Measurements from ENCODE around the gene DGCR6L. TPM values are rescaled to one million over a fixed set of nuclear protein-coding genes. Genes with fewer than 3 reads are reported as not detected.
"Not testable (repeated sequence)": the region's sequence is repeated elsewhere in the genome, so short reads cannot be mapped to it uniquely, and the experiment has no call there.

DGCR6L gene
- total and polyA plus RNA-seq, 2 donors from 2014 or later: 35.3 to 137 TPM

GRCh38 chr22:20279662-20280134 is 40.2 kb downstream of the DGCR6L start:
- Histone ChIP-seq H3K27ac (ENCODE audit: low read depth in 2 of 2, low read length in 2 of 2) (no peak overlapping the region), H3K4me3 (ENCODE audit: low read length in 3 of 3) (no peak overlapping the region), H3K4me1 (ENCODE audit: control insufficient read depth in 2 of 3, insufficient read depth in 2 of 3, low read depth in 1 of 3, low read length in 3 of 3) (no peaks in the 10 kb centered on the region), H3K27me3 (ENCODE audit: control insufficient read depth, insufficient read depth, low read length) (no peaks in the 10 kb centered on the region), H3K9me3 (ENCODE audit: control insufficient read depth in 2 of 3, insufficient read depth in 1 of 3, low read length in 3 of 3) (no peaks in the 10 kb centered on the region), H3K36me3 (ENCODE audit: control insufficient read depth in 2 of 3, insufficient read depth in 3 of 3, low read length in 3 of 3) (no peaks in the 10 kb centered on the region), H3K9ac (ENCODE audit: low read length in 3 of 3) (no peak overlapping the region)
- intact Hi-C loops (cut with DNase I): no loop called here
- FAIRE-seq: no peak
- no peak for DNase-seq
- TF ChIP-seq CTCF (IDR thresholded peaks at IDR 0.05; ENCODE audit: borderline replicate concordance, extremely low read depth, insufficient read depth): no peak

- DNase-seq; H3K27me3 ChIP-seq (ENCODE audit: control insufficient read depth, insufficient read depth, low read length); FAIRE-seq; H3K4me3 ChIP-seq (ENCODE audit: low read length in 3 of 3); H3K27ac ChIP-seq (ENCODE audit: low read depth in 2 of 2, low read length in 2 of 2); H3K9me3 ChIP-seq (ENCODE audit: control insufficient read depth in 2 of 3, insufficient read depth in 1 of 3, low read length in 3 of 3); H3K9ac ChIP-seq (ENCODE audit: low read length in 3 of 3); intact Hi-C loops (cut with DNase I); H3K4me1 ChIP-seq (ENCODE audit: control insufficient read depth in 2 of 3, insufficient read depth in 2 of 3, low read depth in 1 of 3, low read length in 3 of 3); H3K36me3 ChIP-seq (ENCODE audit: control insufficient read depth in 2 of 3, insufficient read depth in 3 of 3, low read length in 3 of 3): not testable (repeated sequence)
These were observed 41.0 kb downstream of the DGCR6L start for GRCh38 chr22:20278726-20279490.

GRCh38 chr22:20277936-20278635 is 41.8 kb downstream of the DGCR6L start:
- H3K9ac ChIP-seq (ENCODE audit: low read length in 3 of 3); H3K4me3 ChIP-seq (ENCODE audit: low read length in 3 of 3); H3K4me1 ChIP-seq (ENCODE audit: control insufficient read depth in 2 of 3, insufficient read depth in 2 of 3, low read depth in 1 of 3, low read length in 3 of 3); H3K9me3 ChIP-seq (ENCODE audit: control insufficient read depth in 2 of 3, insufficient read depth in 1 of 3, low read length in 3 of 3); DNase-seq; H3K27ac ChIP-seq (ENCODE audit: low read depth in 2 of 2, low read length in 2 of 2); H3K36me3 ChIP-seq (ENCODE audit: control insufficient read depth in 2 of 3, insufficient read depth in 3 of 3, low read length in 3 of 3); FAIRE-seq; H3K27me3 ChIP-seq (ENCODE audit: control insufficient read depth, insufficient read depth, low read length); intact Hi-C loops (cut with DNase I): not testable (repeated sequence)

GRCh38 chr22:20276468-20276867 is 43.4 kb downstream of the DGCR6L start:
- H3K9ac ChIP-seq (ENCODE audit: low read length in 3 of 3): no peak overlapping the region

More at GRCh38 chr22:20276468-20276867, 43.4 kb downstream of the DGCR6L start:
- intact Hi-C loops (cut with DNase I): no loop called here
- Histone ChIP-seq H3K4me3 (ENCODE audit: low read length in 3 of 3) (no peak overlapping the region), H3K4me1 (ENCODE audit: control insufficient read depth in 2 of 3, insufficient read depth in 2 of 3, low read depth in 1 of 3, low read length in 3 of 3) (no peaks in the 10 kb centered on the region), H3K27ac (ENCODE audit: low read depth in 2 of 2, low read length in 2 of 2) (no peak overlapping the region), H3K36me3 (ENCODE audit: control insufficient read depth in 2 of 3, insufficient read depth in 3 of 3, low read length in 3 of 3) (no peaks in the 10 kb centered on the region), H3K9me3 (ENCODE audit: control insufficient read depth in 2 of 3, insufficient read depth in 1 of 3, low read length in 3 of 3) (no peaks in the 10 kb centered on the region), H3K27me3 (ENCODE audit: control insufficient read depth, insufficient read depth, low read length) (no peaks in the 10 kb centered on the region)
- no peak for FAIRE-seq
- no peak for TF ChIP-seq CTCF (IDR thresholded peaks at IDR 0.05; ENCODE audit: borderline replicate concordance, extremely low read depth, insufficient read depth)
- DNase-seq: no peak

All from kidney (tissue), 14 donors.